ENCODE measurements around the gene UNC13C. TPM values are rescaled to one million over a fixed set of nuclear protein-coding genes. Genes with fewer than 3 reads are reported as not detected.

The UNC13C gene
- total and polyA plus RNA-seq, 2 experiments from 2014 or later = 0.92 to 10.3 TPM

DNA sequence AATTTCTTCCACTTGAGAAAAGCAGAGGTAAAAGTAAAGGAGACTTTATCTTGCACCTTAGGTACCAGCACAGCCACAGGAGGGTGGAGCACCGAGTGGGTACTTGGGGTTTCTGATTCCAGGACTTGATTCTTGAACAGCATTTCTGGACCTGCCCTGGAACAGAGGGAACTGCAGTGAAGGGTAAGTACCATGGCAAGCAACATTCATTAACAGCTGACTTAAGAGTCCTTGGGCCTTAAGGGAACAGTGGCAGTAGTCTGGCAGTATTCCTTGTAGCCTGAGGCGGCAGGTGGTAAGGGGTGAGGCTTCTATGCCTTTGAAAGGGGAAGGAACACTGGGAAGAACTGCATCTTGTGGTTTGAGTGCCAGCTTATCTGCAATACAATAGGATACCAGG lies 666.6 kb downstream of the UNC13C start:
- no peak overlapping the region for H2AFZ ChIP-seq
- no peak overlapping the region for H3K4me2 ChIP-seq
- H3K36me3 ChIP-seq (replicated peaks; ENCODE audit: insufficient read depth, low read depth) = no peaks in the 10 kb centered on the region
- H3K9me3 ChIP-seq (ENCODE audit: low read depth) = no peaks in the 10 kb centered on the region
- no peaks in the 10 kb centered on the region for H3K9me2 ChIP-seq (replicated peaks; ENCODE audit: insufficient read depth)
- H3K27ac ChIP-seq = no peak overlapping the region
- H3K4me1 ChIP-seq (ENCODE audit: insufficient read depth) = no peaks in the 10 kb centered on the region
- no peaks in the 10 kb centered on the region for H3K27me3 ChIP-seq
- no peaks in the 10 kb centered on the region for H3K79me2 ChIP-seq
- WGBS (ENCODE audit: low lambda C conversion rate, missing lambda C conversion rate) = 67% methylated on average over 2 of the region's 2 CpGs
- no peak for DNase-seq (ENCODE audit: low spot score)
- no peaks in the 10 kb centered on the region for H4K20me1 ChIP-seq (ENCODE audit: insufficient read depth, poor library complexity, severe bottlenecking)
- TF ChIP-seq, protein P1, sequence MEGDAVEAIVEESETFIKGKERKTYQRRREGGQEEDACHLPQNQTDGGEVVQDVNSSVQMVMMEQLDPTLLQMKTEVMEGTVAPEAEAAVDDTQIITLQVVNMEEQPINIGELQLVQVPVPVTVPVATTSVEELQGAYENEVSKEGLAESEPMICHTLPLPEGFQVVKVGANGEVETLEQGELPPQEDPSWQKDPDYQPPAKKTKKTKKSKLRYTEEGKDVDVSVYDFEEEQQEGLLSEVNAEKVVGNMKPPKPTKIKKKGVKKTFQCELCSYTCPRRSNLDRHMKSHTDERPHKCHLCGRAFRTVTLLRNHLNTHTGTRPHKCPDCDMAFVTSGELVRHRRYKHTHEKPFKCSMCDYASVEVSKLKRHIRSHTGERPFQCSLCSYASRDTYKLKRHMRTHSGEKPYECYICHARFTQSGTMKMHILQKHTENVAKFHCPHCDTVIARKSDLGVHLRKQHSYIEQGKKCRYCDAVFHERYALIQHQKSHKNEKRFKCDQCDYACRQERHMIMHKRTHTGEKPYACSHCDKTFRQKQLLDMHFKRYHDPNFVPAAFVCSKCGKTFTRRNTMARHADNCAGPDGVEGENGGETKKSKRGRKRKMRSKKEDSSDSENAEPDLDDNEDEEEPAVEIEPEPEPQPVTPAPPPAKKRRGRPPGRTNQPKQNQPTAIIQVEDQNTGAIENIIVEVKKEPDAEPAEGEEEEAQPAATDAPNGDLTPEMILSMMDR (IDR thresholded peaks at IDR 0.05; ENCODE audit: poor library complexity) = no peak
- TF ChIP-seq EZH2 (IDR thresholded peaks at IDR 0.05; ENCODE audit: borderline replicate concordance) = no peak
- TF ChIP-seq EZH2phosphoT487 (IDR thresholded peaks at IDR 0.05; ENCODE audit: low read depth, severe bottlenecking, unreplicated experiment) = no peak
- H3K4me3 ChIP-seq = no peak overlapping the region

DNA sequence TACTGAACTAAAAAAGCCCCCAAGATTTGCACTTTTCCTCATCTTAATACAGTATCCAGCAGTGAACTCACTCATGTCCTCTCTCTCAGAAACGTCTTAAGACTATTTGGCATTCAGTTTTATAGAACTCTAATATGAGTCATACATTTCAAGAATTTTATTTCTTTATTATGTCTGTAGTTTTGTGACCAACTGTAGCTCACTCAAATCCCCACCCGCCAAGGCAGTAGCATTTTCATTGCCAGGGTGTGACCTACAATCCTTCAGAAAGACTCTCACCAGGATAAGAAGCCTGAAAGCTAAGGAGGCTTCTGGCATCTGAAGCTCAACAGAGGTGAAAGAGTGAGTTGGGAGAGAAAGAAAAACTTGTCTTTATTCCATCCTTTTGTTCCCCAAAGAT lies 681.4 kb downstream of the UNC13C start:
- H3K79me2 ChIP-seq = no peaks in the 10 kb centered on the region
- H3K4me1 ChIP-seq (ENCODE audit: insufficient read depth) = no peaks in the 10 kb centered on the region
- H4K20me1 ChIP-seq (ENCODE audit: insufficient read depth, poor library complexity, severe bottlenecking) = no peaks in the 10 kb centered on the region
- no peaks in the 10 kb centered on the region for H3K36me3 ChIP-seq (replicated peaks; ENCODE audit: insufficient read depth, low read depth)
- WGBS (ENCODE audit: low lambda C conversion rate, missing lambda C conversion rate) = 39% methylated on average over 2 of the region's 2 CpGs
- H3K4me2 ChIP-seq = no peak overlapping the region
- H3K9me2 ChIP-seq (replicated peaks; ENCODE audit: insufficient read depth) = no peaks in the 10 kb centered on the region
- H3K27me3 ChIP-seq = no peaks in the 10 kb centered on the region
- no peak for DNase-seq (ENCODE audit: low spot score)
- no peak overlapping the region for H3K4me3 ChIP-seq
- TF ChIP-seq, protein P1 (IDR thresholded peaks at IDR 0.05; ENCODE audit: poor library complexity) = no peak
- TF ChIP-seq EZH2phosphoT487 (IDR thresholded peaks at IDR 0.05; ENCODE audit: low read depth, severe bottlenecking, unreplicated experiment) (no peak), EZH2 (IDR thresholded peaks at IDR 0.05; ENCODE audit: borderline replicate concordance) (no peak)
- H2AFZ ChIP-seq = no peak overlapping the region
- no peaks in the 10 kb centered on the region for H3K9me3 ChIP-seq (ENCODE audit: low read depth)
- H3K27ac ChIP-seq = no peak overlapping the region

DNA sequence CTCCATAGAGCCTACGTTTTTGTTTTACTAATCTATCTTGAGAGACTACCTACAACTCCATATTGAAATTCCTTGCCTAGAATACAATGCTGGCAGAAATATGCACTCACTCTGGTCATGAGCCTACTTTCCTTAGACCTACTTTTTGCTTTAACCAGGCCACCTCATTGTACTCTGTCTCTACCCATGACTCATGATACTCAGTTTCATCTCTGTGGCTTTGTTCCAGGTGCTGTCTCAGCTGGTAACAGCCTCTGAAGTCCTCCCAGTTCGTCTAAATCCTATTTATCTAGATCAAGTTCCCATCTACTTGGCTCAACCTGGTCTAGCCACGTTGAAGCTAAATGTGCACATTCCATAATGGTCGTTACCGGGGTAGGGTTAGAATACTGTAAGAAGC lies 682.1 kb downstream of the UNC13C start:
- Histone ChIP-seq H3K27ac (no peak overlapping the region), H3K4me1 (ENCODE audit: insufficient read depth) (no peaks in the 10 kb centered on the region), H3K4me2 (no peak overlapping the region), H3K27me3 (no peaks in the 10 kb centered on the region), H3K79me2 (no peaks in the 10 kb centered on the region), H2AFZ (no peak overlapping the region), H3K36me3 (replicated peaks; ENCODE audit: insufficient read depth, low read depth) (no peaks in the 10 kb centered on the region), H4K20me1 (ENCODE audit: insufficient read depth, poor library complexity, severe bottlenecking) (no peaks in the 10 kb centered on the region), H3K9me2 (replicated peaks; ENCODE audit: insufficient read depth) (no peaks in the 10 kb centered on the region), H3K9me3 (ENCODE audit: low read depth) (no peaks in the 10 kb centered on the region), H3K4me3 (no peak overlapping the region)
- 55% methylated on average over 5 of the region's 5 CpGs for WGBS (ENCODE audit: low lambda C conversion rate, missing lambda C conversion rate)
- no peak for TF ChIP-seq EZH2phosphoT487 (IDR thresholded peaks at IDR 0.05; ENCODE audit: low read depth, severe bottlenecking, unreplicated experiment)
- TF ChIP-seq, protein P1 (IDR thresholded peaks at IDR 0.05; ENCODE audit: poor library complexity) = no peak
- TF ChIP-seq EZH2 (IDR thresholded peaks at IDR 0.05; ENCODE audit: borderline replicate concordance) = no peak
- no peak for DNase-seq (ENCODE audit: low spot score)

DNA sequence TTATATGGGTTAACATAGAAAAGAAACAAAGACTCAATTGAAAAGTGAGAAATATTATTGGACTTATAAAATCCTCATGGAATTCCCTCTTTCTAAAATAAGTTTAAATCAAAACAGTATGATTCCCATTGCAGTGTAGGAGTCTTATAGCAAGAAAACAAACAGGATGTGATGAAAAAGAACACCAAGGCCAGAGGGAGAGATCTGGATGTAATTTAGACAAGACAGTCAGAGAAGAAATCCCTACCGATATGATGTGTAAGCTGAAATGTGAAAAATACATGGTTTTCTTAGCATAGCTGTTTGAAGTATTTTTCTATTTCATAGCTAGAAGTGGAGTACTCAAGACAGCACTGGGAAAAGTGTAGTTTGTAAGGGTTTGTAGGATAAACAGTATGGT lies 697.0 kb downstream of the UNC13C start:
- no peak overlapping the region for H3K4me2 ChIP-seq
- no peak overlapping the region for H3K4me3 ChIP-seq
- no peak for DNase-seq (ENCODE audit: low spot score)
- H3K9me3 ChIP-seq (ENCODE audit: low read depth) = no peaks in the 10 kb centered on the region
- no peaks in the 10 kb centered on the region for H3K4me1 ChIP-seq (ENCODE audit: insufficient read depth)
- H3K9me2 ChIP-seq (replicated peaks; ENCODE audit: insufficient read depth) = no peaks in the 10 kb centered on the region
- H3K36me3 ChIP-seq (replicated peaks; ENCODE audit: insufficient read depth, low read depth) = no peaks in the 10 kb centered on the region
- whole genome bisulfite sequencing (ENCODE audit: low lambda C conversion rate, missing lambda C conversion rate) = 86% methylated on average over 1 of the region's 1 CpG
- TF ChIP-seq EZH2phosphoT487 (IDR thresholded peaks at IDR 0.05; ENCODE audit: low read depth, severe bottlenecking, unreplicated experiment) (no peak), EZH2 (IDR thresholded peaks at IDR 0.05; ENCODE audit: borderline replicate concordance) (no peak)
- TF ChIP-seq, protein P1 (IDR thresholded peaks at IDR 0.05; ENCODE audit: poor library complexity) = no peak
- no peak overlapping the region for H2AFZ ChIP-seq
- no peaks in the 10 kb centered on the region for H3K79me2 ChIP-seq
- H3K27me3 ChIP-seq = no peaks in the 10 kb centered on the region
- H3K27ac ChIP-seq = no peak overlapping the region
- H4K20me1 ChIP-seq (ENCODE audit: insufficient read depth, poor library complexity, severe bottlenecking) = no peaks in the 10 kb centered on the region
